Hepatic stellate cell (primary cell): Measurements from ENCODE around the gene KATNAL2.

Source experiments
- DNase-seq: peaks from one replicate; pipeline ENCODE4 v3.0.0; 2011; ENCODE audit warnings: low spot score

The KATNAL2 gene

DNA sequence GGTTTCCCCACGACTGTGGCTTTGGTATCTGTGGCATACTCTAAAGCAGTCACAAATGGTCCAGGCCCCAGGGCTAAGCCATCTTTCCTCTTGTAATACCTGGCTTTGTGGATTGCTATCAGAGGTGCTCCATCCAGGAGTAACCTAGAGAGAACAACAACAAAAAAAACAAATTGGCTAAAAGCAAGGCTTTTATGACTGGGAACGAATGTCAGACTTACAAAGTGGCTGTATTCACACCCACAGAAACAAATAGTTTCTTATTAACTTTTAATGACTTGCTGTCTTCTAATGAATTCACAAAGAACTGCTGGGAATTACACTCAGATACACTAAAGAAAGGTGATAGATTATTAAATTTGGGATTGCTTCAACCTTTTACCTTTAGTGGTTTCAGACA, 197.8 kb downstream of the KATNAL2 start:
- no peak for DNase-seq

DNA sequence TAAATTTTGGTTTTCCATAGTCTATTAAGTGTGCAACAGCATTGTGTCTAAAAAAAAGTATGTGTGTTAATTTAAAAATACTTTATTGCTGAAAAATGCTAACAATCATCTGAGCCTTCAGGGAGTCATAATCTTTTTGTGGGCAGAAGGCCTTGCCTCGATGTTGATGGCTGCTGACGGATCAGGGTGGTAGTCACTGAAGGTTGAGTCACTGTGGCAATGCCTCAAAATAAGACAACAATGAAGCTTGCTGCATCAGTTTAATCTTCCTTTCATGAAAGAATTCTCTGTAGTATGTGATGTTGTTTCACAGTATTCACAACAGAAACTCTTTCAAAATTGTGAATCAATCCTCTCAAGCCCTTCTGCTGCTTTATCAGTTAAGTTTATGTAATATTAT, 201.6 kb downstream of the KATNAL2 start:
- DNase-seq = no peak

DNA sequence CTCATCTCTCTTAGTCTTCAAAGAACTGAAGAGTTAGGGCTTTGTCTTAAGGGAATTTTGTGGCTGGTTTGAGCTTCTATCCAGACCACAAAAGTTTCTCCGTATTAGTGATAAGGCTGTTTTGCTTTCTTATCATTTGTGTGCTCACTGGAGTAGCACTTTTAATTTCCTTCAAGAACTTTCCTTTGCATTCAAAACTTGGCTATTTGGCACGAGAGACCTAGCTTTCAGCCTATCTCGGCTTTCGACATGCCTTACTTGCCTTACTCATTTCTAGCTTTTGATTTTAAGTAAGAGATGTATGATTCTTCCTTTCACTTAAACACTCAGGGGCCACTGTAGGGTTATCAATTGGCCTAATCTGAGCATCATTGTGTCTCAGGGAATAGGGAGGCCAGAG, 203.0 kb downstream of the KATNAL2 start:
- no peak for DNase-seq

DNA sequence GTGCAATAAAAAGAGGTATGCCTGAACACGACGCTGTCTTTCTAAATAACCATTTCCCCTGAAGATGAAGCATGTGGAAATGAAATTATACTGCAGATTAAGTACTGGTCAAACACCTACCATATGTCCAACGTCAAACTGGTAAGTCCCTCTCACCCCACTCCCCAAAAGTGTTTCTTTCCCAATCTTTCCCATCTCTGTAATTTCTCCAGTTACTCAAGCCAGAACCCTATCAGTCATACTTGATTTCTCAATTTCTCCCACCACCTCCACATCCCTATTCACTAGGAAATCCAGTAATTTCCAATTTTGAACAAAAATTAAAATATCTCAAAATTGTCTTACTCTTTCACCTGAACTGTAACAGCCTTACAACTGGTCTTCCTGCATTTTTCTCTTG, 203.7 kb downstream of the KATNAL2 start:
- DNase-seq = no peak

DNA sequence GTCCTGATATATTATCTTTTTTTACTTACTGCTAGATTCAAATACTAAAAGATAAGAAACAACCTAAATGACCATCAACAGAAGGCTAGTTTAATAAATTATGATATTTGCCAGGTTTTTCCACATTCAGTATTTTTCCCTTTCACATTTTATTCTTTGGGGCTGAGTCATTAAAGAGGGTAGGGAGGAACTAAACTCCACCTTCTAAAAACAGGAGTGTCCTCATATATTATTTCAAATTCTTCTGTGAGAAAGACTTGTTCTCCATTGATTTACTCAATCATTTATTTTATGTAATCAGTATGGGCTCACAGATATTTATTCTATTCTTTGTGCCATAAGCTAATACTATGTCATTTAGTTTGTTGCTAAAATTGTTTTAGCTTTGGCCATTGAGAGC, 223.9 kb downstream of the KATNAL2 start:
- DNase-seq = no peak

DNA sequence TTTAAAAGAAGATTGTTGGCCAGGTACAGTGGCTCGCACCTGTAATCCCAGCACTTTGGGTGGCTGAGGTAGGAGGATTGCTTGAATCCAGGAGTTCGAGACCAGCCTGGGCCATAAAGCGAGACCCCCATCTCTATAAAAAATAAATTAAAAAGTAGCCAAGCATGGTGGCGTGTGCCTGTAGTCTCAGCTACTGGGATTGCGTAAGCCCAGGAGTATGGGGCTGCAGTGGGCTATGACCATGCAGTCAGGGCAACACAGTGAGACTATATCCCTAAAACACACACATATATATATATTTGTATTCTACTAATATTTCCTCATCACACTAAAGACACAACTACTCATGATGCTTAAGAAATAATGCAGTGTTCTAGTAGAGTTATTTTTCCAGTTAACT, 225.8 kb downstream of the KATNAL2 start:
- no peak for DNase-seq

DNA sequence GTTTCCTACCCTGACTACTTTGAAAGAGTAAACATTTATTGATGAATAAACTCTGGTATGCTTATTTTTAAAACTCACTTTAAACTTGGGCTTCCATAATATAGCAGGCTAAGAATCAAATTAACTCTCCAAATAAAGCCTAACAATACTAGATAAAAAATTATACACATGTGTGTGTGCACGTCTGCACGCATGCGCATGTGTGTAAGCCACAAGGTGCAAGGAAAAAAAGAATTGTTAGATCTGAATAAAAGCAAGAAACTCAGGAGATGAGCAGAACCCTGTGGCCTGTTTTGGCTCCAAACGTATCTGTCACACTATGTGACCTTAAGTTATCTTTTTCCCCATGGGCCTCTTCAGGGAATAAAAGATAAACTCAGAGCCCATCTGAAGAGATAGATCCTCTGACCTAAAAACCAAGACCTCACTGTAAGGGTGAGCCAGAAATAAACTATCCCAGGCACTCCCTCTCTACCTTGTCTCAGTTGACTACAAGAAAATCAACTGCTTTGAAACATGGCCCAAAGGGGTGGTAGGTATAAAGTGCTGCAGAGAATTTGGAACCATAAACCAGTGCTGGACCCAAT, 226.6 kb downstream of the KATNAL2 start:
- DNase-seq = no peak

DNA sequence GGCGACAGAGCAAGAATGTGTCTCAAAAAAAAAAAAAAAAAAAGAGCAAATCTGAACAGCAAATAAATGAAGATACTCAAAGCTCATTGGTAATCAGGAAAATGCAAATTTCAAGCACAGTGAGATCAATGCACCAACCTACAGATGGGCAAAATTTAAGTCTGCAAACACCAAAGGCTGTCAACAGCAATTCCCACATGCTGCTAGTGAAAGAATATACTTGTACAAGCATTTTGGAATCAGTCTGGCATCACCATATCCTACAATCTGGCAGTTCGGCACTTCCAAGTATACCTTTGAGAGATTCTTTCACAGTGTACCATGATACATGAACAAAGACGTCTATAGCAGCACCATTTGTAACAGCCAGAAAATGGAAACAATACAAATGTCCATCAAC, 228.8 kb downstream of the KATNAL2 start:
- no peak for DNase-seq

DNA sequence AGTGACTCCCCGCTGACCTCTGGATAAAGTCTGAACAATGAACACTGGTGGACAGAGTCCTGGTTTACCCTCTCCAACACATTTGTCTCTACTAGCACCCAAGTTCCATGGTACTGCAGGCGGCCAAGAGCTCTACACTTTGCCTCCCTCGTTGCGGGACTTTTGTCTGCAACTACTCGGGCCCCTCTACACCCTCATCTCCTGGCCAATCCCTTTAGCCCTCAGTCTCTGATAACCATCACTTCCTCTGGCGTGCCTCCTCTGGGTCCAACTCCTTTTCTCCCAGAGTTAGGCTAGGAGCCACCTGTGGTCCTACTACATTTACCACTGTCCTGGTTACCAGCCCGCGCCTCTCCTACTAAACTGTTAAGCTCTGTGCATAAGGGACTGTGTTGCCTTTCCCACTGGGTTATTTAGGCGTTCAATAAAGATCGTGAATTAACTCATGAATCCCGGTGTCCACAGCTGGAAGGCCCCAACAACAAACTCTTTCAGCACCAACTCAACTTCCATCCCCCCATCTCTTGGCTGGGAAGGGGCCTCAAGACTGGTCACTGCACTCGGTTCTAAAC, 232.1 kb downstream of the KATNAL2 start:
- DNase-seq = peak; percentile 6

DNA sequence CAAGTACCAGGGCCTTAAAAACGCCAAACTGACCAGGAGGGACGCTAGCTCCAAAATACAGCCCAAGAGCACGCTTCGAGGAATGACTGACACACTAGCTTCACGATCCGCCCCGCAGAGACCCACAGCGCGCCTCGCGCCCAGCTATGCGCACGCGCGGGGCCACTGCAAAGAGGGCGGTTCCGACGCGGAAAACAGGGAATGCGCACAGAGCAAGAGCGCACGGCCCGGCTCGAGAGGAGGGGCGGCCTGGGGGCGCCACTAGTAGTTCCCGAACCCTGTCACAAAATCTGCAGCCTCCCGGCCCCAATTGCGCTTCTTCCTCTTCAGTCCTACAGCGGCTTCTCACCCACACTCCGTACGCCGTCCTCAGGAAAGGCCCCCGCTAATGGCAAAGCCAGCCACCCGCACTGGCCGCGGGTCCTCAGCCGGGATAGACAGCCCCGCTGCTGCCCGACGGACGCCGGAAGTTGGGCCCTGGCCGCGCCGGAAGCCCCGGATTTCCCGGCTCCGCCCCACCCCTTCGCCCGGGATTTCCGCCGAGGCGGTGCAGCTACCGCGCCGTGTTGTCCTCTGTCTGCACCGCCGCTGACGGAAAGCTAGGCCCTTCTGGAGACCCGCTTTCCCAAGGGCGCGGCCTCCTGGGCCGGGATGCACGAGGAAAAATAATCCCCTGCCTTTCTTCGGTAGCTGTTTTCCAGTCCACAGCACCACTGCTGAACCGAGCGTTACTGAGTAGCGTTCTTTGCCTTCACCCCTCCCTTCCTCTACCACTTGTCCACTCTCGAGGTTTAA, 232.8 kb downstream of the KATNAL2 start, which contains the start of gene HDHD2:
Gene HDHD2, minus strand, starts transcription at position 472 of the 795 bp plus-strand sequence. CDS start 14,061 bp downstream, outside the sequence.
- DNase-seq = peak; percentile 84

DNA sequence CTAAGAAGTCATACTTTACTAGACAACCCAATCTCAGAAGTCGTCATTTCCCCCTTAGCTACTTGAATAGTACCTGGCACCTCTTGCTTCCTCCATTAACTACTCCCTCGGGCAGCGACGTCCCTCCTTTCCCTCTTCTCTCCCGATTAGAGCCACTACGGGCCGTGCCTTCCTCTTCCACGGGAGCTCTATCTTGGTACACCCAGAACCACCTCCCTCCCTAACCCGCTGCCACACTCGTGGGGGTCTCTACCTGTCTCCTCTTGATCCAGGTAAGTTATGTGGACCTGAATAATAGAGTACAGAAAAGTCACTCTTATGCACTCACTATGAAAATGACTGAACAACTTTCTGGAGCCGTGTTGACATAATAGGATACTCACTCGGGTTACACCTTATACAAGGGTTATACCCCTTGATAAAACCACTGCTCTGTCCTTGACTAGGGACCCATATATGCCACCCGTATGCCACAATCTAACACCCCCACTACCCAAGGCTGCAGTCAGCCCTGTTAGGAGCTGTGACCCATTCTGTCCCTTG, 233.5 kb downstream of the KATNAL2 start:
- peak; percentile 5 for DNase-seq

DNA sequence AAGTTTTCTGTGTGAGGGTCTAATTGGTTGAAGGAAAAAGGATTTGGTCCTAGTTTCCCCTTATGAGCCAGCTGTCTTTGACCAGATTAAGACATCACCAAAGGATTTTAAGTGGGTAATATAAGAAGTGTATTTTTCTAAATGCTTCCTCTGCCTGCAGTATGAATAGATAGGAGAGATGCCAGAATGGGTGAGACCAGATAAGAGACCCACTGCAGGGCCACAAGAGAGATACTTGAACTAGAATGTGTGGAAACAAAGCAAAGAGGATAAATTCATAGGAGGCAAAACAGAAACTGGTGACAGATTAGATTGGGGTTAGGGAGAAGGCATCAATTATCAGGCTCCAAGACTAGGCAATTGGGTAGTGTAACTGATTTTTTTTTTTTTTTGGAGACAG, 234.0 kb downstream of the KATNAL2 start:
- DNase-seq = no peak
